ENCODE measurements around the gene POU5F1.

GRCh38 chr6:31143148-31143547 is 27.3 kb downstream of the POU5F1 start:
- TF ChIP-seq POLR2A (IDR thresholded peaks at IDR 0.05), result no peak
- TF ChIP-seq, protein P1, sequence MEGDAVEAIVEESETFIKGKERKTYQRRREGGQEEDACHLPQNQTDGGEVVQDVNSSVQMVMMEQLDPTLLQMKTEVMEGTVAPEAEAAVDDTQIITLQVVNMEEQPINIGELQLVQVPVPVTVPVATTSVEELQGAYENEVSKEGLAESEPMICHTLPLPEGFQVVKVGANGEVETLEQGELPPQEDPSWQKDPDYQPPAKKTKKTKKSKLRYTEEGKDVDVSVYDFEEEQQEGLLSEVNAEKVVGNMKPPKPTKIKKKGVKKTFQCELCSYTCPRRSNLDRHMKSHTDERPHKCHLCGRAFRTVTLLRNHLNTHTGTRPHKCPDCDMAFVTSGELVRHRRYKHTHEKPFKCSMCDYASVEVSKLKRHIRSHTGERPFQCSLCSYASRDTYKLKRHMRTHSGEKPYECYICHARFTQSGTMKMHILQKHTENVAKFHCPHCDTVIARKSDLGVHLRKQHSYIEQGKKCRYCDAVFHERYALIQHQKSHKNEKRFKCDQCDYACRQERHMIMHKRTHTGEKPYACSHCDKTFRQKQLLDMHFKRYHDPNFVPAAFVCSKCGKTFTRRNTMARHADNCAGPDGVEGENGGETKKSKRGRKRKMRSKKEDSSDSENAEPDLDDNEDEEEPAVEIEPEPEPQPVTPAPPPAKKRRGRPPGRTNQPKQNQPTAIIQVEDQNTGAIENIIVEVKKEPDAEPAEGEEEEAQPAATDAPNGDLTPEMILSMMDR (IDR thresholded peaks at IDR 0.05), result no peak
